ENCODE results near the gene ZSWIM3. TPM values are rescaled to one million over a fixed set of nuclear protein-coding genes. Genes with fewer than 3 reads are reported as not detected.
A peak's percentile ranks its signal among the peaks of the same experiment; 100 is the strongest.

ZSWIM3 gene
- total and polyA plus RNA-seq, 8 donors: 0.46 to 2.2 (median 1.3) TPM

DNA sequence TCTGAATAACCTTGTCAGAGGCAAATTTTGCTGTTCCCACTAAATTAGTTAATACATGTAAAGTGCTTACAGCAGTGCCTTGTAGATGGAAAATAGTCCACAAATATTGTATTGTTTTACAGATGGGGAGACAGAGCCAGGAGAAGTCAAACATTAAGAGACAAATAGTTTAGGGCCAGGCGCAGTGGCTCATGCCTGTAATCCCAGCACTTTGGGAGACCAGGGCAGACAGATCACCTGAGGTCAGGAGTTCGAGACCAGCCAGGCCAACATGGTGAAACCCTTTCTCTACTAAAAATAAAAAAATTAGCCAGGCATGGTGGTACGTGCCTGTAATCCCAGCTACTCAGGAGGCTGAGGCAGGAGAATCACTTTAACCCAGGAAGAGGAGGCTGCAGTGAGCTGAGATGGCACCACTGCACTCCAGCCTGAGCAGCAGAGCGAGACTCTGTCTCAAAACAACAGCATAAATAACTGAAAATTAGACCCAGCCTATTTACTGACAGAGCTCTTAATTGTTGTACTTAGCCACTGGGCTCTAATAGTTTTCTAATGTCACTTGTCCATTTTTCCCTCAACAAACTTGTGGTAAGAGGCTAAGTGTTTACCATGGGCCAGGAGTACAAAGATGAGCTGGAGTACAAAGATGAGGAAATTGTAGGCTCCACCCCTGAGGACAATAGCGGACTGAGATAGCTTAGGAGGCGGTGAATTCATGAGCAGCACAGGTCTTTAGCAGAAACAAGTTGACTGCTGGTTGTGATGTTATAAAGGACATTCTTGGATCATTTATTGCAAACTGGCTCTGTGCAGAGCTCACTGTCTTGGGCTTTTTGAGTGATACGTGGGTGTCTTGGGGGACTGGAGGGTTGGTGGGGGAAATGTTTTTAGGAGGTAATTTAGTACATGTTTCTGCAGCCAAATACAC is 6.4 kb downstream of the ZSWIM3 start:
- Histone ChIP-seq H3K27me3 (no peaks in the 10 kb centered on the region), H3K4me1 (no peaks in the 10 kb centered on the region), H3K36me3 (no peaks in the 10 kb centered on the region), H3K27ac (no peak overlapping the region), H3K9me3 (no peaks in the 10 kb centered on the region), H3K4me3 (no peak overlapping the region)
- intact Hi-C loops (cut with DNase I): no loop called here
- ATAC-seq: no peak
- no peak for FAIRE-seq
- TF ChIP-seq, protein P1, sequence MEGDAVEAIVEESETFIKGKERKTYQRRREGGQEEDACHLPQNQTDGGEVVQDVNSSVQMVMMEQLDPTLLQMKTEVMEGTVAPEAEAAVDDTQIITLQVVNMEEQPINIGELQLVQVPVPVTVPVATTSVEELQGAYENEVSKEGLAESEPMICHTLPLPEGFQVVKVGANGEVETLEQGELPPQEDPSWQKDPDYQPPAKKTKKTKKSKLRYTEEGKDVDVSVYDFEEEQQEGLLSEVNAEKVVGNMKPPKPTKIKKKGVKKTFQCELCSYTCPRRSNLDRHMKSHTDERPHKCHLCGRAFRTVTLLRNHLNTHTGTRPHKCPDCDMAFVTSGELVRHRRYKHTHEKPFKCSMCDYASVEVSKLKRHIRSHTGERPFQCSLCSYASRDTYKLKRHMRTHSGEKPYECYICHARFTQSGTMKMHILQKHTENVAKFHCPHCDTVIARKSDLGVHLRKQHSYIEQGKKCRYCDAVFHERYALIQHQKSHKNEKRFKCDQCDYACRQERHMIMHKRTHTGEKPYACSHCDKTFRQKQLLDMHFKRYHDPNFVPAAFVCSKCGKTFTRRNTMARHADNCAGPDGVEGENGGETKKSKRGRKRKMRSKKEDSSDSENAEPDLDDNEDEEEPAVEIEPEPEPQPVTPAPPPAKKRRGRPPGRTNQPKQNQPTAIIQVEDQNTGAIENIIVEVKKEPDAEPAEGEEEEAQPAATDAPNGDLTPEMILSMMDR (IDR thresholded peaks at IDR 0.05): no peak
- no peak for DNase-seq
- 84 to 90% methylated on average over 7 of the region's 7 CpGs for WGBS, 2 donors

DNA sequence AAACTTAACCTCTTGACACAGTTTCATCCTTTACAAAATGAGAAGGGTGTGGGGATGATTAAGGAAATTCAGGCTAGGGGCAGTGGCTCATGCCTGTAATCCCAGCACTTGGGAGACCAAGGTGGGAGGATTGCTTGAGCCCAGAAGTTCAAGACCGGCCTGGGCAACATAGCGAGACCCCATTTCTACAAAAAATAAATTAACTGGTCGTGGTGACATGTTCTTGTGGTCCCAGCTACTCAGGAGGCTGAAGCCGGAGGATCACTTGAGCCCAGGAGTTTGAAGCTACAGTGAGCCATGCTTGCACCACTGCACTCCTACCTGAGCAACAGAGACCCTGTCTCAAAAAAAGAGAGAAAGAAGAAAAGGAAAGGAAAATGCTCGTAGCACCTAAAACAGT is 9.0 kb downstream of the ZSWIM3 start:
- intact Hi-C loops (cut with DNase I): no loop called here
- no peak for FAIRE-seq
- TF ChIP-seq, protein P1 (IDR thresholded peaks at IDR 0.05): no peak

DNA sequence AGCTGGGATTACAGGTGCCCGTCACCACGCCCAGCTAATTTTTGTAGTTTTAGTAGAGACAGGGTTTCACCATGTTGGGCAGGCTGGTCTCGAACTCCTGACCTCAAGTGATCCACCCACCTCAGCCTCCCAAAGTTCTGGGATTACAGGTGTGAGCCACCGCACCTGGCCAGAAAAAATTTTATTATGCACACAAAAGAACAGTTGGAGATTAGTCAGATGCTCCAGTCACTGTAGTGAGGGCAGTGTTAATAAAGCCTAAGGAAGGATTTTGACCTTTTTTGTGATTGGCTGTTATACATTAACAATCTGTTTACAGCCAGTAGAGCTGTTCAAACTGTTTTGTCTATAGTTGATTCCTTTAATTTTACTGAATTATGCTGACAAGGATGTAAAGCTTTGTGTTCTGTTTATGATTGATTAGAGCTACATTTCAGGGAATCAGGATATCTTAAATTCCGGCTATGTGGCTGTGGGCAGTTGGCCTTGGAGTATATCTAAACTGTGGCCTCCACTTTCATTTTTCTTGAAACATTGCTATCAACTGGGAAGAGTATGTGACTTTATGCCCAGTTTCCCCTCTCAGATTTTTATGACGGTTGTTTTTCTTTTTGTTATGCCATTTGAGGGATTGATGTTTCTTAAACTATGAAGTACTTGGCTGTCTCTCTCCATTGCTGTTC is 9.9 kb downstream of the ZSWIM3 start:
- DNase-seq: no peak
- Histone ChIP-seq H3K4me1 (no peaks in the 10 kb centered on the region), H3K9me3 (no peaks in the 10 kb centered on the region), H3K36me3 (no peaks in the 10 kb centered on the region), H3K27me3 (no peaks in the 10 kb centered on the region), H3K27ac (no peak overlapping the region), H3K4me3 (no peak overlapping the region)
- peak in 1 of 4 donors; percentile 48 for ATAC-seq
- TF ChIP-seq, protein P1 (IDR thresholded peaks at IDR 0.05): no peak
- intact Hi-C loops (cut with DNase I): no loop called here
- WGBS, 2 donors: 63% methylated on average over 6 of the region's 6 CpGs
- FAIRE-seq: no peak

More for the DNA sequence above, 9.0 kb downstream of the ZSWIM3 start:
- no peak overlapping the region for H3K27ac ChIP-seq
- H3K36me3 ChIP-seq: no peaks in the 10 kb centered on the region
- no peaks in the 10 kb centered on the region for H3K4me1 ChIP-seq
- 95% methylated on average over 5 of the region's 5 CpGs for WGBS, 2 donors
- no peaks in the 10 kb centered on the region for H3K9me3 ChIP-seq
- H3K4me3 ChIP-seq: no peak overlapping the region
- DNase-seq (no peak), ATAC-seq (no peak)
- no peaks in the 10 kb centered on the region for H3K27me3 ChIP-seq

DNA sequence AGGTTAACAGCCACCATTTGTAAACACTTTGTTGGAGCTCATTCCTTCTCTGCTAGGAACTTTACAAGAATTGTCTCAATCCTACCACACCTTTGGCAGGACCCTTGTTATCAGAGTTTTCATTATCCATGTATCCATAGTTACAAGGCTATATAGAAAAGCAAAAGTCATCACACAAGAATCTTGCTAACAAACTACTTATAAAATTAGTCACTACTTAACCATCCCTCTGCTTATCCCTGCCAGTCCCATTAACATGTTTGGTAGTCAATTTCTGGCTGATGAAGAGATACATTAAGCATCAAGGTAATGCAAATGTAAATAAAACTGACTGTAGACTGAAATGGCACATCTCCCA is 10.4 kb downstream of the ZSWIM3 start:
- Histone ChIP-seq H3K4me3 (no peak overlapping the region), H3K27me3 (no peaks in the 10 kb centered on the region), H3K27ac (no peak overlapping the region), H3K9me3 (no peaks in the 10 kb centered on the region), H3K36me3 (no peaks in the 10 kb centered on the region), H3K4me1 (no peaks in the 10 kb centered on the region)
- TF ChIP-seq, protein P1 (IDR thresholded peaks at IDR 0.05): no peak
- DNase-seq: no peak
- no peak for FAIRE-seq
- intact Hi-C loops (cut with DNase I): no loop called here
- ATAC-seq: no peak

DNA sequence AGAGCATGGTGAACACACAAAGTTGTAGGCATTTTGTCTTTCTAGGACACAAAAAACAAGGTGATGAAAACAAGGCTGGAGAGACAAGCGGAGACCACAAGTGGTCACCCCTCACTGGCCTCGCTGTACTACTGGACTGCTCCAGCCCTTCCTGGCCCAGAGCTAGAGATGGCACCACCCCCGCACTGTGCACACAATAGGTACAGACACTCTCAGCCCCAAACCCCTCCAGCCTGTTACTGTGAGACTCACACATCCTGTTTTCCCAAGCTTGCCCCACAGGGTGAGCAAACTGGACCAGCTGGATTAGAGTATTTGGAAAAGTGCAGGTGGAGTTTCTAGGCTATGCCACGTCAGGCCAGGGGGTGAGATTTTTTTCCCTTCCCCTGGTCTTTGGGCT is 15.2 kb downstream of the ZSWIM3 start:
- Histone ChIP-seq H3K9me3 (no peaks in the 10 kb centered on the region), H3K36me3 (peaks cover 0 to 6% (median 0%) of the 10 kb centered on the region in 3 donors), H3K27ac (no peak overlapping the region), H3K27me3 (no peaks in the 10 kb centered on the region), H3K4me1 (no peaks in the 10 kb centered on the region), H3K4me3 (no peak overlapping the region)
- FAIRE-seq: no peak
- DNase-seq: no peak
- ATAC-seq: no peak
- 90 to 93% methylated on average over 4 of the region's 4 CpGs for WGBS, 2 donors
- TF ChIP-seq, protein P1 (IDR thresholded peaks at IDR 0.05): no peak
- intact Hi-C loops (cut with DNase I): no loop called here
